Stimulated activated CD8-positive, alpha-beta memory T cell treated with anti-CD3 and anti-CD28 coated beads, Interleukin-12 subunit alpha, Interleukin-12 subunit beta, amount 100 ng/mL, for 24 hours (primary cell): ENCODE results near the gene HOXD13.

ENCODE experiments used
- DNase-seq: peaks from one replicate; pipeline ENCODE4 v3.0.0-alpha.2; 2020; ENCODE audit errors: extremely low read depth

Gene HOXD13

DNA sequence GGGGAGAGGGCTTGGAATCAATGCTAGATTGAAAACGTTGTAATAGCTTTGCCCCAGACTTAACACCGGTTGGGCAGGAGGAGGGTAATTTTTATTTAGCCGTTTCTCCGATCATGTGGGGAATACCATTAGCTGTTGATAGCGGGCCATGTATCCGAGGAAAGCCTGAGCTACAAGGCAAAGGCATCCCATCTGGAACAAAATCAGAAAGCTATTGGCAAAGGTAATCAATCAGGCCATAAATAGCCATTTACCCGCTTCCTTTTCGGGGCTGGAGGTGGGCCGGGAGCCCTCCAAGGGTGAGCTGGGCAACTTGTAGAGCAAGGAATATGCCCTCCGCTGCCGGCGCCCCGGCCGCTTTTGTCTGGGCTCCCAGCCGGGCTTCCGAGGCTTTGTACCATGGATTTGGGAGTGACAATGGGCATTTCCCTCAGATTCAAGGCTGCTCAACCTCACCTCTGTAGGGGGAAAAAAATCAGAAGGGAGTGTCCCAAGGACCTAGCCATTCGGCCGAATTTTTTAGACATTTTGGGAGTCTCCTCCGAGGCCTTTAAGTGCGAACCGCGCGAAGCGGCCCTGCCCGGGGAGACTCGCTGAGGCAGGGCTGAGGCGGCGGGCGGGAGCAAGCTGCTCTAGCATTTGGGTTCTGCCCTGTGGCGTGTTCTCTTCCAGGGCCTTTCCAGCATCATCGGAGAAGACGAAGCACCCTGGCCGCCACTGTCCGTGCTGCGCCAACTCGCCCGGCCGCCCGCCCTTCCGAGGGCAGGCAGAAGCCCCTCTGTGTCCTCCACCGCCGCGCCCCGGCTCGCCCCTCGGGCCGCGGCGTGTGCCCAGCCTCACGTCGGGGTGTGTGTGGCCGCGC lies 28.9 kb downstream of the HOXD13 start:
- no peak for DNase-seq

DNA sequence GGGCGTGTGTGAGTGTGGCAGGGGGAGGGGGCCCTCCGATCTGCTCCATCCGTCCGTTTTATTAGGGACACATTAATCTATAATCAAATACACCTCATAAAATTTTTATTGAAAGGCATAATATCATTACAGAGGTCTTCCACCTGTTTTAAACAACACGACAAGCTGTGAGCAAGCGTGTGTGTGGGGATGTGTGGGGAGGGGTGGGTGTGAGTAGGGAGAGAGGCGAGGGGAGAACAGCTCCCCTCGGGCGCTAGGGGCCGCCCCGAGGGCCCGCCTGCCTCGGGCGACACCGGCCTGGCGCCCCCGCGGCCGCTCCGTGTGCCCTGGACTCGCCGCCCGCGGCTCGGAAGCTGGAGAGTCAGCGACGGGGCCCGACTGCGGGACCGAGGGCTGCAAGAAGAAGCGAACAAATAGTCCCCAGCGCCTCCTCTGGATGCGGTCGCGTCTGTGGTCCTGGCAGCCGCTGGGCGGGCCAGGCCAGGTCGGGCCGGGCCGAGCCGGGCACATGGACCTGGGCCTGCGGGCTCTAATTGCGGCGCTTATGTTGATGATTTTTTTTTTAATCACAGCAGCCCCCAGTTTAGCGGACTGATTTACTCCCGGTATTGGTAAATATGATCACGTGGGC lies 29.6 kb downstream of the HOXD13 start:
- no peak for DNase-seq

DNA sequence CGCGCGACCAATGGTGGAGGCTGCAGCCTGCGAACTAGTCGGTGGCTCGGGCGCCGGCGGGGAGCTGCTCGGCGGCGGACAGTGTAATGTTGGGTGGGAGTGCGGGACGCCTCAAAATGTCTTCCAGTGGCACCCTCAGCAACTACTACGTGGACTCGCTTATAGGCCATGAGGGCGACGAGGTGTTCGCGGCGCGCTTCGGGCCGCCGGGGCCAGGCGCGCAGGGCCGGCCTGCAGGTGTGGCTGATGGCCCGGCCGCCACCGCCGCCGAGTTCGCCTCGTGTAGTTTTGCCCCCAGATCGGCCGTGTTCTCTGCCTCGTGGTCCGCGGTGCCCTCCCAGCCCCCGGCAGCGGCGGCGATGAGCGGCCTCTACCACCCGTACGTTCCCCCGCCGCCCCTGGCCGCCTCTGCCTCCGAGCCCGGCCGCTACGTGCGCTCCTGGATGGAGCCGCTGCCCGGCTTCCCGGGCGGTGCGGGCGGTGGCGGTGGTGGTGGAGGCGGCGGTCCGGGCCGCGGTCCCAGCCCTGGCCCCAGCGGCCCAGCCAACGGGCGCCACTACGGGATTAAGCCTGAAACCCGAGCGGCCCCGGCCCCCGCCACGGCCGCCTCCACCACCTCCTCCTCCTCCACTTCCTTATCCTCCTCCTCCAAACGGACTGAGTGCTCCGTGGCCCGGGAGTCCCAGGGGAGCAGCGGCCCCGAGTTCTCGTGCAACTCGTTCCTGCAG lies 30.3 kb downstream of the HOXD13 start, which contains the start of gene HOXD9:
Gene HOXD9, plus strand, starts transcription at position 37 of the 728 bp plus-strand sequence. Its CDS starts 50 bp downstream, at position 87.
- no peak for DNase-seq

DNA sequence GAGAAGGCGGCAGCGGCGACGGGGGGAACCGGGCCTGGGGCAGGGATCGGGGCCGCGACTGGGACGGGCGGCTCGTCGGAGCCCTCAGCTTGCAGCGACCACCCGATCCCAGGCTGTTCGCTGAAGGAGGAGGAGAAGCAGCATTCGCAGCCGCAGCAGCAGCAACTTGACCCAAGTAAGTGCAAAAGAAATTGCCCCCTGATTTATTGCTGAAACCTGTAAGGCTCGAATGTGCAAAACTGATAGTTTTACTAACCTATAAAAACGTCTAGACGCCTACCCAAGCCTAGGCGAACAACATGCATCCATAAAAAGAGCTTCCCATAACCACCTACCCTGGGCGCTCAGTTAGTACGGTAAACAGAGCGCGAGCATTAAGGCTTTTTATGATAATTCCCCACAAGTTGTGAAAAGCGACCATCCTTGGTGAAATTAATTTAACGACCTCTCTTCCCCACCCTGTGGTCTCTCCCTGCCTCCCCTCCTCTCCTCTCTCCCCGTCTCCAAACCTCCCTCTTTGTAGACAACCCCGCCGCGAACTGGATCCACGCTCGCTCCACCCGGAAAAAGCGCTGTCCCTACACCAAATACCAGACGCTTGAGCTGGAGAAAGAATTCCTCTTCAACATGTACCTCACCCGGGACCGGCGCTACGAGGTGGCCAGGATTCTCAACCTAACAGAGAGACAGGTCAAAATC lies 31.0 kb downstream of the HOXD13 start:
- DNase-seq = no peak

DNA sequence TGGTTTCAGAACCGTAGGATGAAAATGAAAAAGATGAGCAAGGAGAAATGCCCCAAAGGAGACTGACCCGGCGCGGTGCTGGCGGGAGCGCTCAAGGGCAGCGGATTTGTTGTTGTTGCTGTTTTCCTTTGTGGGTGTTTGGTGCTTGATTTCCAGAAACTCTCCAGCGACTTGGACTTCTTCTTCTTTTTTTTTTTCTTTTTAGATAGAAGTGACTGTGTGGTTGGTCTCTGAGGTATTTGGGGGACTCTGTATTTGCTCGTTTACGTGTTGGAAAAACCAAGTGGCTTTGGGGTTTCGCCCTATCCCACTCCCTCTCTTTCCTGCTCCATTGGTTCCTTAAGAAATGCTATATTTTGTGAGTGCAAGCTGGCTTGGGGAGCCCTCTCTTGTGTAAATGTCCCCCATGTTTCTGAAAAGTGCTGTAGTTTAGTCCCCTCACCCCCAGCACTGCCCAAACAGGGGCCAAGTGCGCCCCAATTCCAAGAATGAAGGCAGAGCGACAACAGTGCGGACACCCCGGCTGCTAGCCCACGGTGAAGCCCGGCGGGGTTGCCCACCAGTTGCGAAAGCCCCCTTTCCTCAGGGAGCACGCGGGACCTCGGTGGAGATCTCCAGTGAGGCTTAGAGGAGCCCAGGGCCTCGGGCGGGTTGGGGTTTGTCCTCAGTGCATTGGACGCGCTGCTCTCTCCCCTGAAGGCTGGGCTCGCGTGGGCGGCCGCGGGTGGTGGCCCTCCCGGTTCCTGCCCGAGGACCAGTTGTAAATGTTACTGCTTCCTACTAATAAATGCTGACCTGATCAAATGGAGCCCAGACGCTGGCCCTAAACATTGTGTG lies 31.8 kb downstream of the HOXD13 start:
- no peak for DNase-seq

DNA sequence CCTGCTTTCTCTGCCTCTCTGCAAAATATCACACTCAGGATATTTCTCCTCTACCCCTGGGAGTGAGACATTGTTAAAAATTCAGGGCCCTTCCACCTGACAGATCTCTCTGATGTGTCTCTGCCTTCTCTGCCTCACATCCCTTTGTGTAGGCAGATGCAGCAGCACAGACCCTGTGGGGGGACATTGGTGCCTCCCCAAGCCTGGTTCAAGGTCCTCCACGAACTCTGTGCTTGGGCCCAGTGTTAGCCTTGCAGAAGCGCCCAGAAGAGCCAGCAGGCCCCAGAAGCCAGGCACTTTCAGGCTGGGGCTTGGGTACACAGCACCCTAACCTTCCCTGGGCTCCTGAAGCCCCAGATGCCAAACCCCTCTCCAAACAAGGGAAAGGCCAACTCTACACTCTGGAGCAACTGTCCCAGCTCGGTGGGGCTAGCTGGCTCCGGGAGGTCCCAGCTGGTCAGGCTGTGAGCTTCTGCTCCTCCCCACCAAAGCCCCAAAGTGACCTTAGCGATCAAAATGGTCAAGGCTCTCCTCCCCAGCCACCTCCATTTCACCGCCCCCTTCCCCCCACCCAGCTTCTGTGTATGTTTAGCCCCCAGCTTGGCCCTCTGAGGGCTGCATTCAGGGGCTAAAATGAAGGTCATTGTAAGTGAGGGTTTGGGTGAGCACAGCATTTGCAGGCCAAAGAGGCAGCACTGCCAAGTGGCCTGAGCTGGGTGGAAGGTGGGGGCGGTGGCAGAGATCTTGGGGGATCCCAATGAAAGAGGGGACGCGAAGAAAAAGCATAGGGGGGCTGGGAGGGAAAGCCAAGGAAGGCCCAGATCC lies 32.6 kb downstream of the HOXD13 start:
- no peak for DNase-seq

DNA sequence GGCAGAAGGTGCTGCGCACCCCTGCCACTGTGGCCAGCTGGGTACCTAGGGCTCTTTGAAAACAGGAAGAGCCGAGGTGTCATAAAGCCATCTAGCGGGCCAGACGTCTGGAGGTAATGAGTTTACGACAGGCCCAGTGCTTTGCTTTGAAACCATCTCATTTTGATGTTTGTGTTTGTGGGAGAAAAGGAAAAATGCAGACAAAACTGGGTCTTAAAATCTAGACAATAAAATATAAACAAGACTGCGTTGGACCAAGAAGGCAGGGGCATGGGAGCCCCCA lies 33.2 kb downstream of the HOXD13 start:
- DNase-seq = no peak

DNA sequence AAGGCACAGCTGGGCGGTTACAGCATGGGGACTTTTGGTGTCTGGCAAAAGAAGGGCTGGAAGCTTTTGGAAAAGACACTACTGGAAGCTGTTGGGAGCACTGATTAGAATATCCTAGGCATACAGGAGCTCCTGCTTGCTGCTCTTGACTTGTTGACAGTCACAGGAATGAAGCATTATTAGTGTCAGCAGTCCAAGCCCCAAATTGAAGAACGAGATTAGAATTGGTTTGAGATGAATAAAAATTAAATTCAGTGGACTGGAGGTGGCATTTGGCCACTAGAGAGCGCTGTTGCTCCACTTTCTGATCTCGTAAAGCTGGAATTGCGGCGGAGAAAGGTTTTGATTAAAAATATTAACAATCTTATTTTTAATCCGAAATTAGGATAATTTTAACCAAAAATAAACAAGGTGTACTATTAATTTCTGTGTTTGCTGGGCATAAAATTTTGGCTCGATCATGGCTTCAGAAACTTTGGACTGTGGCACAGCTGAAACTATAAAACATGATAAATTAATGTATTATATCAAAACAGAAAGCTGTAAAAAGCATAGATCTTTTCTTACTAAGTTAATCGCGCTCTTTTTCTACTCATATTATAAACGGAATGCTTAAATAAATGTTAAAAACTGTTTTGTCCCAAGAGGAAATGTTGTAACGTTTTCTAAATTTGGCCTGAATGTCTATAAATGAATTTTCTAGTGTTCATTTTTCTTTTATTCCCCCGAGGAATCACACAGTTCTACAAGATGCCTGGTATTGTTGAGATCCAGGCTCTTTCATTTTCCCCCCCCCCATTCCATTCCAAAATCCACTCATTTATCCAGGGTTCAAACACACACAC lies 34.6 kb downstream of the HOXD13 start:
- no peak for DNase-seq

DNA sequence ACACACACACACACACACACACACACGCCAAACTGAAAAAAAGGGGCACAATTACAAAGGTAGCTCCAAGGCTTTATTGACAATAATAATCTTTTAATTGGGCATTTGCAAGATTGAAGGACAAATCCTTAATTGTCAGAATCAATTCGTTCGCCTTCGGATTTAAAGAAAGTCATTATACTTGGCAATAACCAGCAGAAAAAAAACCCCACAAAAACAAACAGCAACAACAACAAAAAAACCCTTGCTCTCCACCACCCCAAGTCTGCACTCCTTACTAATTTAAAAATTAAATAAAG lies 35.2 kb downstream of the HOXD13 start:
- DNase-seq = no peak

DNA sequence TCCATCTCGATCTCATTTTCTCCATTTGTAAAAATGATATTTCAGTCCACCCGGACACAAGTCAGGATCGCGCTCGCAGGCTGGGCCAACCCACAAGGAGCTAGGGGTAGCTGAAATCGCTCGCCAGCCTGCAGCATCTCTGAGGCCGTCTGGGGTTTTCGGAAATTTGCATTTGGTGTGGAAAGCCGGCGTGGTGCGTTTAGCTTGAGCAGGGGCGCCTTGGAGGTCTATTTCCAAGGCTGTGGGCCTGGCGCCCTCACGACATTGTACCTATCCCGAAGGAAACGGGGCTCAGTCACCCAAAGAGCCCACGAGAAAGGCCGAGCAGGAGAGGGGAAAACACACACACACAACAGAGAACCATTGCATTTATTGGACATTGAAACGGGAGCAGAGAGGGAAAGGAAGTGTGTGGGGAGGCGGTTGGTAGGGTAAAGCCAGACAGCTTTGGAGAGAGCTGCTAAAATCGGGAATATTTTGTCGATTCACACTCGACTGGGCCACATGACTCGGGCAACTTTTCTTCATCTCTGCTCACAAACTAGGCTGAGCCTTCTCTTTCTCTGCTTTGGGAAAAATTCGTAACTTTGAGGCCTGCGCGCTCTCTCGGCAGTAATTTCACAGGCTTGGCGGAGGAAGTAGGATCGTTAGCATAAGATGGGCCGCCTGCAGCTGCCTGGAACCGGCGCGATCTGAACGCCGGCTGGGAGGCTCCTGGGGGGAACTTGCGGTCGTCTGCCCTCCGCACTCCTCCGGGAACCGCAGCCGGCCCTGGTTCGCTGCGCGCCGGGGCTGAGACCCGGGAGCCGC lies 35.9 kb downstream of the HOXD13 start:
- DNase-seq = no peak

DNA sequence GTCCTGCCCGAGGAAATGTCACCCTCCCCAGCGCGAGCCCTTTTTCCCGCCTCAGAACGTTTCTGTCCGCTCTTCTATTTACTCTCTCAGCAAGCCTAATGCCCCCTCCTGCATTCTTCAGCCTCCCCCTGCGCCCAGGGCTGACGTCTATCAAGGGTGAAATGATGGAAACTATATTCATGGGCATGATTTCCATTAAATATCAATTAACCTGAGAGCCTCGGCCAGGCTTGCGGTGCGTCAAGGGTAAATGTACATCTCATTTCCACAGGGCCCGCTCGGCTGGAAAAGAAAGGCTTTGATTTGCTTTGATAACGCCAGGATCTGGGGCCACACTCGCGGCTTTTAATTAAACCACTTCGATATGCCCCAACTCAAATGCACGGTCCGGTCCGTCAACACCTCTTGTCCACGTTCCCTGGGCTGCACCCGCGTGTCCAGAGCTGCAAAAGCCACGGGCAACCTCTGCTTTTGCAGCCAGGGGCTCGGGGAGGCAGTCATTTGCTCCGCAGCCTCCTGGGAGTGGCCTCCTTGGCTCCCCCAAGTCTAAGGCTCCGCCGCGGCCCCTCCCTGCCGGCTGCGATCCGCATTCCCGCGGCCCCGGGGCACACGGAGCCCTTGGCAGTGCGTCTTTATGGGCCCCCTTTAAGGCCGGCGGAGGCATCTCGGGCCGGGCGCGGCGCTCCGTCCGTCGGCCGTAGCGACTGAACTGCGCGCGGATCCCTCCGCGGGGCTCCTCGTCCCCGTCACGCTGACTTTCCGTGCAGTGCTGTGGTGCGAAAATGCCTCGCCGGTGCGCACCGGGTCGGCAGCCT lies 36.7 kb downstream of the HOXD13 start, which contains the start of gene HOXD8:
Gene HOXD8, plus strand, starts transcription at position 724 of the 815 bp plus-strand sequence. CDS start 662 bp downstream, outside the sequence.
- DNase-seq = no peak

DNA sequence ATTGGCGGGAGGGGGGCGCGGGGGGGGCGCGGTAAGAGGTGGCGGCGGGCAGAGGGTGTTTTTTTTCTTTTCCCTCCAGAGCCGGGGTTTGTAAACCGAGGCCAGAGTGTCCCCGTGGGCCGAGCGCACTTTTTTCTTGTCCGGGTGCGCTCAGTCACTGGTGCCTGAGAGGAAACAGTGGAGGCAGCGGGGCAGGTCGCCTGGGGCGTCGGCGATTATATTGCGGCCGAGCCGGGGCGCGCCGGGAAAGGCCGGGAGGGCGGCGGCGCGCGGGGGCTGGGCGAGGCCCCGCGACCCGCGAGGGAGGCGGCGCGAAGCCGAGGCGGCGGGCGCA lies 37.3 kb downstream of the HOXD13 start:
- DNase-seq = no peak

DNA sequence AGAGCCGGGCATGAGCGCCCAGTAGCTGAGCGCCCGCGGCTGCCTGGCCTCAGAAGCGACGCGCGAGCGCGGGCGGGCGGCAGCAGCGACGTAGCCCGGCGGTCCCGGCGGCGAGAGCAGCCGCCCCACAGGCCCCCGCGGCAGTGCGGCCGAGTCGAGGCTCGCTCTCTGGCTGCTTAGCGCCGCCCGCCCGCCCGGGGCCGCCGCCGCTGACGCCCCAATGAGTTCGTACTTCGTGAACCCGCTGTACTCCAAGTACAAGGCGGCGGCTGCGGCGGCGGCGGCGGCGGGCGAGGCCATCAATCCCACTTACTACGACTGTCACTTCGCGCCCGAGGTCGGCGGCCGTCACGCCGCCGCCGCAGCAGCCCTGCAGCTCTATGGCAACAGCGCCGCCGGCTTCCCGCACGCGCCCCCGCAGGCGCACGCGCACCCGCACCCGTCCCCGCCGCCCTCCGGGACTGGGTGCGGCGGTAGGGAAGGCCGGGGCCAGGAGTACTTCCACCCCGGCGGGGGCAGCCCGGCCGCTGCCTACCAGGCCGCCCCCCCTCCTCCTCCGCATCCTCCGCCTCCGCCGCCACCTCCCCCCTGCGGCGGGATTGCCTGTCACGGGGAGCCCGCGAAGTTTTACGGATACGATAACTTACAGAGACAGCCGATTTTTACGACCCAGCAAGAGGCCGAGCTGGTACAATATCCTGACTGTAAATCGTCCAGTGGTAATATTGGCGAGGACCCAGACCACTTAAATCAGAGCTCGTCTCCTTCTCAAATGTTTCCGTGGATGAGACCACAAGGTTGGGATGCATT lies 37.8 kb downstream of the HOXD13 start:
- DNase-seq = no peak

DNA sequence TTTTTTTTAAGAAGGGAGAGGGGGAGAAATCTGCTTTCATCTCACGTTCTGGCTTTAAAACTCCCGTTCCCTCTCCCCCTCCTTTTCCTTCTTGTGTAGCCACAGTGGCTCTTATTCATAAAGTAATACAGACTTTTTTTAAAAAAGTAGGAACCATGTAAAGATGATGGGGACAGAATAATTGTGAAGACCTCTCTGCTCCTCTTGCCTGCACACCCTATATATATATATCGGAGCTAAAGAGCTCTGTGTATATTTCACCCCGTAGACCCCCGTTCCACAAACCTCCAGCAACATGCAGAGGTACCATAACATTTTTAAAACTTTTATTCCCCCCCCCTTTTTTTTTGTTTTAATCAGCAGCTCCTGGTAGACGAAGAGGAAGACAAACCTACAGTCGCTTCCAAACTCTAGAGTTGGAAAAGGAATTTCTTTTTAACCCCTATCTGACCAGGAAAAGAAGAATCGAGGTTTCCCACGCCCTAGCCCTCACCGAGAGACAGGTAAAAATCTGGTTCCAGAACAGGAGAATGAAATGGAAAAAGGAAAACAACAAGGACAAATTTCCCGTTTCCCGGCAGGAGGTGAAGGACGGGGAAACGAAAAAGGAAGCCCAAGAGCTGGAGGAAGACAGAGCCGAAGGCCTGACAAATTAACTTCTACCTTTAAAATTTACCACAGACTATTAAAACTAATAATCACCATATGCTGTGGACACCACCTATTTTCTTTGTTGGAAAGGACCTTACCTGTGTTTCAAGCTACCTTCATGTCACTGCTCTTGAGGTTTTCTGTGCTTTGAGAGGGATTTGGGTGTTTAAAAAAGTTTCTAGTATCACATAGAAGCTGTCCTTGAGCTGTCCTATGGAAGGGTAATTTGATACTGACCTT lies 38.7 kb downstream of the HOXD13 start:
- no peak for DNase-seq

DNA sequence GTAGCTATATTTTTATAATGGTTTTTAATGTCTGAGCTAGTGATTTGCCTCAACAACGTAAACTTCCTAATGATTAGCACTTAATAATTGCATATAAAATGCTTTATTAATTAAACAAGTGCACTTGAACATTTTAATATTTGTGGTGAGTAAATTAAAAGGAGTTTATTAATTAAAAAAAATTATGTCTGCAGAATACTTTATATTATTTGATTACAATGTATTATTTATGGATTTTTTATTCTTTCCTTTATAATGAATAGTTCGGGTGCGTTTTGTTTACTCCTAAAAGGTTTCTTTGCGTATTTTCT lies 39.3 kb downstream of the HOXD13 start:
- DNase-seq = no peak
